Stimulated activated CD4-positive, alpha-beta T cell treated with anti-CD3 and anti-CD28 coated beads, Interleukin-15, amount 100 ng/mL, for 24 hours (primary cell): Measurements from ENCODE around the gene DOLPP1.
A peak's percentile ranks its signal among the peaks of the same experiment; 100 is the strongest.
"Not testable (repeated sequence)": the region's sequence is repeated elsewhere in the genome, so short reads cannot be mapped to it uniquely, and the experiment has no call there.

Experiments used
- DNase-seq: peaks from one replicate; pipeline ENCODE4 v3.0.0-alpha.2; 2020

Gene DOLPP1

DNA sequence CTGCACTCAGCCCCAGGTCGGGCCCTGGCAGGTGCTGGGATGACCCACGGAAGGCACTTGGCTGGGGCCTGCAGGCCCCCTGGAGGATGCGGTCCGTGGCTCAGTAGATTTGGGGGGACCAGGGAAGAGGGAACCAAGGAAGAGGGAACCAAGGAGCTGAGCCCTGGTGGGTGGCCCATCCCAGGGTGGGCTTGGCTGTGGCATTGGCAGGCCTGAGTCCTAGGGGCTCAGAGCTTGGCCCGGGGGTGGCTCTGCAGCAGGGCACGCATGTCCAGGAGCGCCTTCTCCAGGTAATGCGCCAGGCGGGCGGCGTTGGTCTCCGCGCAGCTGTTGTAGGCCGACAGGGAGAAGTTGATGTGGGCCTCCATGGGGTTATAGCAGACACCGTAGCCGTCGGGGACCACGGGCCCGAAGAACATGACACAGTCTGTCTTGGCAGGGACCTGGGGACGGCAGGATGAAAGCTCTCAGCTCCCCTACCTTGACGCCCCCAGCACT, 14.3 kb downstream of the DOLPP1 start:
- no peak for DNase-seq

DNA sequence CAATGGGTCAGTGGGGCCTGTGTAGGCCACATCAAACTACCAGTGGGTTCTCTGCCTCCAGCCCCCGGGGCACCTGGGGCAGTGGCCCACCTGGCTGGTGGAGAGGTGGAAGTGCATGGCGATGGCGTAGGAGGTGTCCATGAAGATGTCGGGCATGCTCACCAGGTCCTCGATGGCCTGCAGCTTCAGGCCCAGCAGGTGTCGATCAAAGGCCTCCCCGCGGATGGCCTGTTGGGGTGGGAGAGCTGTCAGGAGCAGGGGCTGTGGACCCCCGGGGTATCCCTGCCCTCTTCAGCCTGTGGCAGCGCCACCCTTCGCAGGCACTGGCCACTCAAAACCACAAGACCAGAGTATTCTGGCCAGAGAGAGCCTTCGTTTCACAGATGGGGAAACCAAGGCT, 15.0 kb downstream of the DOLPP1 start:
- DNase-seq, result no peak

DNA sequence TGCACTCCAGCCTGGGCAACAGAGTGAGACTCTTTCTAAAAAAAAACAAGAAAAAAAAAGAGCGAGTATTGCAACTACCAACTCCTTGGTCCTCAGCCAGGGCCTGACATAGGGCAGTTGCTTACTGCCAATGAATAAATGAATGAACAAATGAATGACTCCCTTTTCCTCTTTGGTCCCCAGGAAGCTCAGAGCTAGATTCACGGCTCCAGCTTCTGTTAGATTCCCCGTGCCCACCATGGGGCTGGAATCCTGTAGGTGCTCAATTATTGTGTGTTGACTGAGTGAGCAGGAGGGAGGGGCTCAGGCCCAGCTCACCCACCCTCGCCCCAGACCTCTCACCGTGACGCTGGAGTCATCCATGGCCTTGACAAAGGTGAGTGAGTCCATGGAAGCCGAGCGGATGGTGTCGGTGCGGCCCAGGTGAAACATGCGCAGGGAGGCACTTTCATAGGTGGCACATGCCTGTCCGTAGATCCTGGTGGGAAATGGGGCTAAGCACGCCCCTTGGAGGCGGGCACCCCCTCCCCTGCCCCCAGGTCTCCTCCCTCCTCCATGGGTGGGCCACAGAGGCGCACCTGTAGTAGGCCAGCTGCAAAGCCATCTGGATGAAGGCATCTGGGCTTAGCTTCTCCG, 16.9 kb downstream of the DOLPP1 start:
- no peak for DNase-seq

DNA sequence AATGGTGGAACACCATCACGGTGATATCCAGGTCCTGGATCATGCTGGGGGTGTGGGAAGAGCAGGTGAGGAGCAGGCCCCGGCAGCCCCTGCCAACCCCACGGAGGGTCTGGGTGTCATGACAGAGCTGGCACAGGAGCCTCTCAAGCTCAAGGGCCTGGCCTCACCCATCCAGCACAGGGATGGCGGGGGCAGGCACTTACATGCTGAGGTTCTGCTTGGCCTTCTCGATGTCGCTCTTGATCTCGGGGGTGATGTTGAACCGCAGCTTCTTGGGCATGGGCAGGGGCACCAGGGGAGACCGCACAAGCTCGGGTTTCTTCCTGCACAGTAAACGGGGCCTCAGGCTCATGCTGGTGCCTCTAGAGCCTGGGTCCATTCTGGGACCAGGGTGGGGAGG, 17.4 kb downstream of the DOLPP1 start:
- DNase-seq, result no peak

GRCh38 chr9:129100383-129101169, 19.7 kb downstream of the DOLPP1 start:
- no peak for DNase-seq

DNA sequence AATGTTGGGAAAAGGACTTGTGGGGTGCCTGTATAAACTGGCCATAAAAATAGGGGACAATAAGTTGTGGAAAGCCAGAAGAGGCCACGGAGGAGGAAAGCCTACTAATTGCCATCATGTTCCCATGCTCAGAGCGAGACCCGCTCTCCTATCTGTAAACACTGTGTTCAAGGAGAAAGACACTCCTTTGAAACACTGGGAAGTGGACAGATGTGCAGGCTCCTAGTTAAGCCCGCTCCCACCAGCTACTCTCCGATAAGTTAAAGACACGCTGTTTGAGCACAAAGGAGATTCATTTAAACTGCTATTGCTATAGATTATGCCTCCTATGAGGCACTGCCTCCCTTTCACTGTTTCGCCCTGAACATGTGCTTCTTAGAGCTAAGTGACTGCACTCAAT, 20.4 kb downstream of the DOLPP1 start:
- DNase-seq, result no peak

DNA sequence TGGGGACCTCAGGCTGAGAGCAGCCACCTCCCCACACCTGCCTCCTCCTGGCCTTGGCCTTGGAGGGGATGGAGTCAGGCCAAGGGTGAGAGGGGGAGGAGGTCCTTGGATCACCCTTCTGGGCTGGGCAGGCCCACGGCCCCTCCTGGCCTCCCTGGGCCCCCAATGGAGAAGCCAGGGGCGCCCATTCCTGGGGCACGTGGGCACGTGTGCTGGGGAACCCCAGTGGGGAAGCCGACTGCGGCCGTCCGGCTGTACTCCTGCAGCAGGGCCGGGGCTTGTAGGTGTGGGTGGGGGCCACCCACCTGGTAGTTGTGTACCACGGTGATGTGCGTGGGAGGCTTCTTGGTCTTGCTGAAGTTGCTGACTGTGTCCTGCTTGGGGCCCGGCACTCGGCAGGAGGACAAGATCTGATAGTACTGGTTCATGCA, 21.2 kb downstream of the DOLPP1 start:
- no peak for DNase-seq

DNA sequence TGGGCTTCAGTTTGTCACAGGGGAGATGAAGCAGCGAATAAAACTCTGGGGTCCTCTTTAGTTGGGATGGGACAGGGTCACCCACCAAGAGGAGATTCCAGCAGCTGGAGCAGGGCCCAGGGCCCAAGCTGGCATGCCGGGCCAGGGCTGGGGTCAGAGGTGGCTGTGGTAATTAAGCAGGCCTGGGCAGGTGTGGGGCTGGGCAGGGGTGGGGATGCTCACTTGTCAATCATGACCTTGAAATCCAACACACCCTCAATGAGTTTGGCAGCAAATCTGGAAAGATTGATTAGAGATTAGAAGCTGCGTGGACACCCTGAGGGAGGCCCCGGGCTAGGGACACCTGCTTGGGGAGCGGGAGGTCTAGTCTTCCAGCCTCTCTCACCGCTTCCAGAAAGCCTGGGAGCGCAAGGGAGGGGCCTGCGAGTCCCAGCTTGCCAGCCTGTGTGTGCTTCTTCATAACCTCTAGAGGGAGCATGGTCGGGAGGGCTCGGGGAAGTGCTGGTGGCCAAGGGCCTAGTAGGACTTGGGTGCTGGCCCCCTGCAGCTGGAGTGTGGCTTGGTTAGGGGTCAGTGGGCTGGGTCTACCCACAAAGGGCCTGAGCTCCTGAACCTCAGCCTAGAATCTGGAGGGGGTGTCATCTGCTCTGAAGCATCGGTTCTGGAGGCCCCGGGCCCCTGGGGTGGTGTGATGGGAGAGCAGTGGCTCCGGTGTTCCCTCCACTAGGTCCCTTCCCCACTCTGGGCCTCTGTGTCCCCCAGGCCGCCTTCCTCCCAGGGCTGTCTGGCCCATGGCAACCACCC, 22.1 kb downstream of the DOLPP1 start:
- DNase-seq, result peak; percentile 37

- DNase-seq, result no peak
These were observed 22.7 kb downstream of the DOLPP1 start for GRCh38 chr9:129103595-129103965.

DNA sequence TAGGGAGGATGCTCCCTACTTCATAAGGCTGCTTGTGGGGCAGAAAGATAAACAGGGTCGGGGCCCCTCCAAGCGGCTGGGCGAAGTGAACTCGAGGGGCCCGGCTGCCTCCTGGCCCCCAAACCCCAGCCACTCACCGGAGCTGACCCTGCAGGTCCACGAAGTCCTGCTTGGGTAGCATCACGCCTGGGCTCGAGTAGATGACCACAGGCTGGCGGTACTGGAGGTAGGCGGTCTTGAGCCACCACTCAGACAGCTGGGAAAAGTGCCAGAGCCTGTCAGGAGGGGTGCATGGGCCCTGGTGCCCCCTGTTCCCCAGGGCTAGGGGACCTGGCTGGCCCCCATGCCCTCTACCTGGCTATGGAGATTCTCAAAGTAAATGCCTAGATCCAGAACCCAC, 23.1 kb downstream of the DOLPP1 start:
- DNase-seq, result no peak

DNA sequence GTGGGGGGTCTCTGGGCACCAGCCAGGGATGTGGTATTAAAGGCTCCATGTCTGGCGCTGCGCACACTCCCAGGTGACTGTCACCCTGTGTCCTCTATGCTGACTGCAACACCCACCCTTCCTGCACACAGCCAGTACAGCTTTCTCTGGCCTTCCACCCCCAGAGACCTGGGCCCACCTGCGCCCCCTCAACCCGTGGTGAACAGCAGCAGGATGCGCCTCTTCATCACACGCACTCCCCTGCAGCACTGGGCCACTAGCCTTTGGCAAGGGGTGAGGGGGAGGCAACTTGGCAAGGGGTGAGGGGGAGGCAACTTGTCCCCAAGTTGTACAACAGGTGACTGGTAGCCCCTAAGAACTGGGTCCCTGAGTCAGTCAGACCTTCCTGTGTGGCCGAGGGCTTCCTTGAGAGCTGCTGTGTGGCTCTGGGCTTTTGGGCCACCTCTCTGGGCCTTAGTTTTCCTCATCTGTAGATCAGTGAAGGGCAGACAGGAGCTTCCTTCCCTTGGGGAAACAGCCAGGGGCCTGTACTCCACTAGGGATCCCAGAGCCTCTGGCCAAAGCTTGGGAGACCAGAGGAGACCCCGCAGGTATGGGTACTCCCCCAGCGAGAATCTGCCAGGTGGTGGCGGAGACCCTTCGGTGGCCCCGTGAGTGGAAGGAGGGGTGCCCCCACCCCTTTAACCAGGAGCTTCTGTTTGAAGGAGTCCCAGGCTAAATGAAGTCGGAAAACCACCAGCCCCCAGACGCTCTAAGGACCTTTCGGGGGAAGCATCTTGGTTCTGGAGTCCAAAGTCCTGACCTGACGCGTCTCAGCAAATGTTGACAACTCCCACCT, 25.2 kb downstream of the DOLPP1 start:
- DNase-seq, result no peak

DNA sequence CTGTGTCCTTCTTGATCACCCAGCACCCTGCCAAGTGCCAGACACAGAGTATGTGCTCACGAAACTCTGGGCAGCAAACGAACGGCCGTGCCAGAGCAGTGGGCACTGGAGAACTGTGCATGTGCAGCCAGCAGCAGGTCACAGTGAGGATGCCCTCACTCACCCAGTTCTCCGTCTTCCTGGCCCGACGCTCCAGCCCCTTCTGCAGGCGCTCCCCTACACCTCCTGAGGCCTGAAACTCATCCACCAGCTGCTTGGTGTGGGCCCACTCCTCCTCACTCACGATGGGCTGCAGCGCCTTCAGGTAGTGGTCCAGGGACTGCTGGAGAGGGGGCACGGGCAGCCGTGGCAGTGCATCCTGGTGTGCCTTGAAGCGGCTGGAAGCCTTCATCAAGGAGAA, 26.7 kb downstream of the DOLPP1 start:
- DNase-seq, result no peak

DNA sequence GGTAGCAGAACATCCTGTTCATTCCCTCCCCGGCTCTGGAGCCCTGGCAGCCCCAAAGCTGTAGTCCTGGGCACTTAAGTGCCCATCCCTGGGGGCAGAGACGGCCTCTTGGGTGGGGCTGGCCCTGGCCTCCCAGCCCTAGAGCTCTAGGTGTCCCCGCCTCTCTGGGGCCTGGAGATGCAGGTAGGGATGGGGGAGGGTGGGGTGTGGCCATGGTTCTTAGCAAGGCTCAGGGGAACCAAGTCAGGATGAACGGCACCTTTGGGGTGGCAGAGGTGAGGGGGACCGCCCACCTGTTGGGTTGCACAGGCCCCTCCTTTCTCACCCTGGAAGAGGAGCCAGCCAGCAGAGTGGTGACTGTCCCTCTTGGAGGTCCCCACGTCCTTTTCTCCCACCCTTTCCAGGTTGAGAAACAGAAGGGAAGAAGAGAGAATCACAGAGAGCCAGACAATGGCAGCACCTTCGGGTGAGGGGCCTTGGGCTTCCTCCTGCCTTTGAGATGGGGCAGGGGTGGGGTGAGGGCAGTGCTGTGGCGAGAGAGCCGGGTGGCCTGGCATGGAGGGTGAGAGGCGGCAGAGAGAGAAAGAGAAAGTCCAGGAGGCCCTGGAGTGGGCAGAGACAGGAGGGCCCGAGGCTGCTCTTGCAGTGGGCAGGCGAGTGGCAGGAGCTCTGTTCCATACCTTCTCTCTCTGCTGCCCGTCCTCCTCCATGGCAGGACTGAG, 27.3 kb downstream of the DOLPP1 start:
- DNase-seq, result no peak

DNA sequence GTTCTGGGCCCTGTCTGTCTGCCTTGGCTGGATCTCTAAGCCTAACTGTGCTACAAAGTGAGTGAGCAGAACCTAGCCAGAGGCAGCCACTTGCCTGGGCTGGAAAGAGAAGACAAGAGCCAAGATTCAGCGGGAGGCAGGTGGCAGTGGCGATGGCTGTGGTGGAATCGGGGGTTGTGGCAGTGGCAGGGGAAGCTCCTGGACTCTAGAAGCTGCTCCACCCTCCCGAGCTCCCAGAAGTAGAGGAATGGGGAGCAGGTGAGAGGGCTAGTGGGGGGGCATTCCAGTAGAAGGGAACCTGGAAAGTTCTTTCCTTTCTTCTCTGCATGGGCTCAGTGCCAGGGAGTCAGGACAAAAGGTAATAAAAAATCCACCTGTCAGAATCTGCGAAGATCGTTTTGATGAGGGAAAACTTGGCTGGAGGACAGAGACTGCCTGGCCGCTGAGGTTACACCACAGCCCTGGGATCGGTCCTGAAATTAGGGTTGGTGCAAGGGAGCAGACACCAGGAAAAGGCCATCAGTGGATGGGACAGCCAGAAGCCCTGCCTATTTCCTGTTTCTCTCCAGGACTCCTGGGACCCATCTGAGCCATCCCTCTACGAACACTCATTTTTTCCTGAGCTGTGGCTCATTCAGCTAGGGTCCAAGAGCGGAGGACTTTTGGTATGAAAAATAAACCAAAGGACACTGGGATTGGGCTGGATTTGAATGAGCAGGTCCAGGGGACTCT, 28.1 kb downstream of the DOLPP1 start:
- no peak for DNase-seq

GRCh38 chr9:129109537-129109903, 28.6 kb downstream of the DOLPP1 start:
- peak; percentile 41 for DNase-seq

- DNase-seq, result peak; percentile 17
These were observed 29.2 kb downstream of the DOLPP1 start for GRCh38 chr9:129109952-129110739.

DNA sequence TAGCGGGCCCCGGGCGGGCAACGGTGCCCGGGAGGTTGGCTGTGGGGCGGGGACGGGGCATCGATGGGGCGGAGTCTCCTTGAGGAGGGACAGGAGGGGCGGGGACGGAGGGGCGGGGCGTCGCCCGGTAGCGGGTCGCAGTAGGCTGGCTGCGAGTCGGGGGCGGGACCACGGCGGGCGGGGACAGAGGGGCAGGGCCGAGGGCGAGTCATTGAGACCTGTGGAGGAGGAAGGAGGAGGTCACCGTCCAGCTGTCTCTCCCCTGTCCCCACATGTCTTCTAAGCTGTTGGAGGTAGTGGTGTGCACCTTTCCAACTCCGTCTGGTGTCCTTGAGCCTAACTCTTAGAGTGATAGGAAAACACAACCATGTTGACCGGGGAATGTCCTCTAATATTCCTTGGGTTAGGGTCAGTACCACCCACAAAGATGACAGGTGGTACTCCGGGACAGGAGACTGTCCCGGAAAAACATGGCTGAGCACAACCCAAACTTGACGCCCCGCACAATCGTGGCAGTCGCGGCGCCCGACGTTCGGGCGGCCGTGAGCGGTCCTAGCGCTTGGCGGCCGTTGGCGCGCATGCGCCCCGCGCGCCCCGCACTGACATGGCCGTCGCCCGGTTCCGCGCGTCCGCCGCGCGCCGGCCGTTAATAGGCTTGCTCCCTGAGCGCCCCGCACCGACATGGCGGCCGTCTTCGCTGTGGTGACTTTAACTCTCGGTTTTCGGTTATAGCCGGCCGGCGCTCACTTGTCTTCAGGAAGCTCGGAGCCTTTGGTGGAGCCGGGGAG, 30.0 kb downstream of the DOLPP1 start, which contains the start of the genes CRAT and PTPA:
CRAT (minus strand) TSS at position 54 of the 788 bp plus-strand sequence. CDS start 284 bp downstream, outside the sequence.
PTPA (plus strand) TSS at position 676 of the 788 bp plus-strand sequence. CDS start 186 bp downstream, outside the sequence.
- DNase-seq, result peak; percentile 98

DNA sequence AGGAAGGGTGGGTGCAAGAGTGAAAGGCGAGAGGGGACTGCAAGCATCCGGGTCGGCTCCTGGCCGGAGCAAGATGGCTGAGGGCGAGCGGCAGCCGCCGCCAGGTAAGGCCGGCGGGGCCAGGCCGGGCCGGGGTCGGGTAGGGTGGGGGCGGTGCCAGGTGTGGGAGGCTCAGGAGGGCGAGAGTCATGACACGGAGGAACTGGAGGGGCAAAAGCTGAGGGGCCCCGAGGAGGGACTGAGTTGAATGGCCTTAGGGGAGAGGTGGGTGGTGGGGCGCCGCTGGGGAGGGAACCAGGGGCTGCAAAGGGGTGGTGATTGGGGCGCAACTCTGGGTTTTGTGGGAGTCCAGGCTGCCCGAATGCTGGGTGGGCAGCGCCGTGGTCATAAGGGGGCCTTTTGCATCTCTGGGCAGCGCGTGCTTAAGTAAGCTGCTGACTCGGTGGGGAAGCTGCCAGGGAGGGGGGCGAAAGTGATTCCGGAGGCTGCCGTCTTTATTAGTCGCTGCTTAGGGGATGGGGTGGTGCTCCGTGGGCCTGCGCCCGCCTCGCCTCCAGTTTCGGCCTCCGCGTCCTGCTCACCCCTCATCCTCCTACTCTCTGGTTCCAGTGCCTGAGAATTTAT, 30.7 kb downstream of the DOLPP1 start:
- DNase-seq, result peak; percentile 46

- DNase-seq, result not testable (repeated sequence)
These were observed 31.6 kb downstream of the DOLPP1 start for GRCh38 chr9:129112526-129112925.
